Thyroid gland (tissue), 4 donors: Measurements from ENCODE around the gene EME1.

Source experiments
- CTCF ChIP-seq, 6 experiments: fragments of 200-600 bp in 3 of 6; fragments of 450-650 bp in 3 of 6; sonication (generic) in 3 of 6; IDR thresholded peaks; one replicate each; pipeline ENCODE4 v1.5.1; 2016 to 2019; ENCODE audit warnings: antibody characterized with exemption in 6 of 6, mild to moderate bottlenecking in 2 of 6, inconsistent platforms in 1 of 6, moderate library complexity in 1 of 6
- POLR2A ChIP-seq, 2 donors: fragments of 450-650 bp; IDR thresholded peaks; one replicate each; pipeline ENCODE4 v1.6.1; 2017; ENCODE audit warnings: antibody characterized with exemption in 2 of 2, mild to moderate bottlenecking in 2 of 2, moderate library complexity in 1 of 2

- TF ChIP-seq CTCF (IDR thresholded peaks at IDR 0.05), result no peak
- no peak for TF ChIP-seq POLR2A (IDR thresholded peaks at IDR 0.05)
Measured at GRCh38 chr17:50371526-50371925, 1.5 kb upstream of the EME1 start.
